ENCODE data around the gene TCL1B.

DNA sequence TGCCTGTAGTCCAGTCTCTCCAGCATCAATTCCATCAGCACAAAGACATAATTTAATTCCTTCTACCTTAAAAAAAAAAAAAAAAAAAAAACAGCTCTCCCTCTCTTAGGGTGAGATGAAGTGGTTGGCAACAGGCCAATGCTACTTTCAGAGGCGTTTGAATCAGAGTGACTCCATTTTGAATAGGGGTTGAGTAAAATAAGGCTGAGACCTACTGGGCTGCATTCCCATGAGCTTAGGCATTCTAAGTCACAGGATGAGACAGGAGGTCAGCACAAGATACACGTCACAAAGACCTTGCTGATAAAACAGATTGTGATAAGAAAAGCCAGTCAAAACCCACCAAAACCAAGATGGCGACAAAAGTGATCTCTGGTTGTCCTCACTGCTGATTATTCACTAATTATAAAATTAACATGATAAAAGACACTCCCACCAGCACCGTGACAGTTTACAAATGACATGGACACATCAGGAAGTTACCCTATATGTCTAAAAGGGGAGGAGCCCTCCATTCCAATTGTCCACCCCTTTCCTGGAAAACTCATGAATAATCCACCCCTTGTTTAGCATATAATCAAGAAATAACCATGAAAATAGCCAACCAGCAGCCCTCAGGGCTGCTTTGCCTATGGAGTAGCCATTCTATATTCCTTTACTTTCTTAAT lies 6.9 kb upstream of the TCL1B start:
- TF ChIP-seq POLR2AphosphoS5 (IDR thresholded peaks at IDR 0.05), result no peak
- TF ChIP-seq, protein P1, sequence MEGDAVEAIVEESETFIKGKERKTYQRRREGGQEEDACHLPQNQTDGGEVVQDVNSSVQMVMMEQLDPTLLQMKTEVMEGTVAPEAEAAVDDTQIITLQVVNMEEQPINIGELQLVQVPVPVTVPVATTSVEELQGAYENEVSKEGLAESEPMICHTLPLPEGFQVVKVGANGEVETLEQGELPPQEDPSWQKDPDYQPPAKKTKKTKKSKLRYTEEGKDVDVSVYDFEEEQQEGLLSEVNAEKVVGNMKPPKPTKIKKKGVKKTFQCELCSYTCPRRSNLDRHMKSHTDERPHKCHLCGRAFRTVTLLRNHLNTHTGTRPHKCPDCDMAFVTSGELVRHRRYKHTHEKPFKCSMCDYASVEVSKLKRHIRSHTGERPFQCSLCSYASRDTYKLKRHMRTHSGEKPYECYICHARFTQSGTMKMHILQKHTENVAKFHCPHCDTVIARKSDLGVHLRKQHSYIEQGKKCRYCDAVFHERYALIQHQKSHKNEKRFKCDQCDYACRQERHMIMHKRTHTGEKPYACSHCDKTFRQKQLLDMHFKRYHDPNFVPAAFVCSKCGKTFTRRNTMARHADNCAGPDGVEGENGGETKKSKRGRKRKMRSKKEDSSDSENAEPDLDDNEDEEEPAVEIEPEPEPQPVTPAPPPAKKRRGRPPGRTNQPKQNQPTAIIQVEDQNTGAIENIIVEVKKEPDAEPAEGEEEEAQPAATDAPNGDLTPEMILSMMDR (IDR thresholded peaks at IDR 0.05), result no peak
